Measurements from ENCODE around the gene CEMIP2.

DNA sequence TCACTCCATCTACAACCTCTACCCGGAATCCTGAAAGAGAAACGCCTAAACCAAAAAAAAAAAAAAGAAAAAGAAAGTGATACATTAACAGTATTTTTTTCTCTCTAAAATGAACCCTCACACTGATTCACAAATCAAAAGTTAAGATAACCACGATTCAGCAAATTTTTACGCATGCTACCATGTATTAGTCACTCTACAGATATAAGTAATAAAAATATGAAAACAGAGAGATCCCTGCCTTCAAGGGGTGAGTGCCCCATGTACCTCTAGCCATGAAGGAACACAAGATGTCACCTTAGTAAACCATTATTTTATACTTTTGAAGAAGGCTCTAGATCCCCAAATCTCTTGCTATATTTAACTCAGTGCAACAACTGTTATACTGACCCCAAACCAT, 33.4 kb downstream of the CEMIP2 start:
- TF ChIP-seq POLR2AphosphoS5 (IDR thresholded peaks at IDR 0.05; ENCODE audit: borderline replicate concordance, low read depth, low read length) (no peak), FOXP2 (optimal IDR thresholded peaks at IDR 0.05; ENCODE audit: control extremely low read depth, extremely low read length, insufficient read depth) (no peak), EZH2 (IDR thresholded peaks at IDR 0.05) (no peak)
